Measurements from ENCODE around the gene SUMO4.

DNA sequence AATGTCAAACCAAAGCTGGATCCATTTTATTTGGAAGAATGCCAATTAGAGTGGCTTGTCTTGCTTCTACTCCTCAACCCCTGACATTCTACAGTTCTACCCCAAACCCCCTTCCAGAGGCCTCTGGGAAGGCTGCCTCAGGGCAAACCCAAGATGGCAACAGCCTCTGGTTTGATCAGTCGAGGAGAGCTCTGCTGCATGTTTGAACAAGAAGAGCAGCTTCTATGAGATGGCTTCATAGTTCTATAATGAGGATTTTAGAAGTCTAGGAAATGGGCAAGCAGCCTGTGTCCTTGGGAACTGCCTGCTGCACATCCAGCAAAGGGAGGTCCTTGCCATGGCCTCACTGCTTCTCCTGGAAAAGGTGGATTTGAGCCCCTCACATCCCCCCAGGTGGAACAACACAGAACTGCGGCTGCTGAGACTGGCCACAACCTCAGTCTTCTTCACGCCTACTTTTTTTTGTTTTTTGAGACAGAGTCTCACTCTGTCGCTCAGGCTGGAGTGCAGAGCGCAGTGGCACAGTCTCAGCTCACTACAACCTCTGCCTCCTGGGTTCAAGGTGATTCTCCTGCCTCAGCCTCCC, 46.8 kb downstream of the SUMO4 start:
- TF ChIP-seq, protein P1, sequence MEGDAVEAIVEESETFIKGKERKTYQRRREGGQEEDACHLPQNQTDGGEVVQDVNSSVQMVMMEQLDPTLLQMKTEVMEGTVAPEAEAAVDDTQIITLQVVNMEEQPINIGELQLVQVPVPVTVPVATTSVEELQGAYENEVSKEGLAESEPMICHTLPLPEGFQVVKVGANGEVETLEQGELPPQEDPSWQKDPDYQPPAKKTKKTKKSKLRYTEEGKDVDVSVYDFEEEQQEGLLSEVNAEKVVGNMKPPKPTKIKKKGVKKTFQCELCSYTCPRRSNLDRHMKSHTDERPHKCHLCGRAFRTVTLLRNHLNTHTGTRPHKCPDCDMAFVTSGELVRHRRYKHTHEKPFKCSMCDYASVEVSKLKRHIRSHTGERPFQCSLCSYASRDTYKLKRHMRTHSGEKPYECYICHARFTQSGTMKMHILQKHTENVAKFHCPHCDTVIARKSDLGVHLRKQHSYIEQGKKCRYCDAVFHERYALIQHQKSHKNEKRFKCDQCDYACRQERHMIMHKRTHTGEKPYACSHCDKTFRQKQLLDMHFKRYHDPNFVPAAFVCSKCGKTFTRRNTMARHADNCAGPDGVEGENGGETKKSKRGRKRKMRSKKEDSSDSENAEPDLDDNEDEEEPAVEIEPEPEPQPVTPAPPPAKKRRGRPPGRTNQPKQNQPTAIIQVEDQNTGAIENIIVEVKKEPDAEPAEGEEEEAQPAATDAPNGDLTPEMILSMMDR (IDR thresholded peaks at IDR 0.05), result no peak
- TF ChIP-seq POLR2AphosphoS5 (IDR thresholded peaks at IDR 0.05) (no peak), POLR2A (IDR thresholded peaks at IDR 0.05) (no peak), EP300 (IDR thresholded peaks at IDR 0.05) (no peak)

All from sigmoid colon (tissue), 4 donors.